SK-N-MC (cell line): ENCODE measurements around the gene NUP153.

Experiments used
- EZH2 ChIP-seq: fragments of 200-600 bp; sonication (generic); IDR thresholded peaks from one replicate; pipeline ENCODE4 v1.6.1; 2017; ENCODE audit warnings: antibody characterized with exemption
- FOXP2 ChIP-seq: optimal IDR thresholded peaks from 2 replicates; pipeline ENCODE3; 2011; ENCODE audit warnings: mild to moderate bottlenecking, moderate library complexity; ENCODE audit not compliant: insufficient read depth; ENCODE audit errors: extremely low read length, control extremely low read depth
- POLR2AphosphoS5 ChIP-seq: IDR thresholded peaks from 2 replicates; pipeline ENCODE4 v1.6.1; 2012; ENCODE audit warnings: mild to moderate bottlenecking, low read depth, low read length, borderline replicate concordance

DNA sequence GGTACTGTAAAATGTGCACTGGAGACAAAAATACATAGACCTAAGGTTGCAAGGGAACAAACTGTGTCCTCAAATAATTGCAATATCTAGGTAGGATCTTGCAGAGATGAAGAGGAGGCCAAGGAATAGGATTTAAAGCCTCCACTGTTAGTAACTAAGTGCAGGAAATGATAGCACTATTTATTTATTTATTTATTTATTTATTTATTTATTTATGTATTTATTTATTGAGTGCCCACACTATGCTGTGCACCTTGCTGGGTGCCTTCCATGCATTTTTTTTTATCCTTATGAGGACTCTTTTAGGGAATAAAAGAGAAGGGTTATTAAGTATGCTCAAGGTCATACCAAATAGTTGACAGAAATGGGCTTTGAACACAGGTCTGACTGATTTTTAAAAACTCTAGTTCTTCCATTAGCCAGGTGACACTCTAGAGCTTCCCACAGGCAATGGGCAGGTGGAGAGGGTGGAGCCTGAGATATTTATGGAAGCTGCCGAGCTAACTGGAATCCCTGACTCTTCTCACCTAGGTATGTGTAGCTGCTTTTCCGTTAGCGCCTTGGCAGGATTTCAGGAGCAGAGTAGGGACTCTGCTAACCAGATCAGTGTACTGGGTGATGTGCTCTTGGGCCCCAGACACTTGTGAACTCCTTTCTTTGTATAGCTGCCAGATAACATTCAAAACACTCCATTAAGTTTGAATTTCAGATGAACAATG, 12.8 kb upstream of the NUP153 start:
- TF ChIP-seq EZH2, result no peak
- TF ChIP-seq POLR2AphosphoS5, result no peak
- TF ChIP-seq FOXP2, result no peak
